Activated T-helper 1 cell treated with anti-CD3 and anti-CD28 coated beads, Interleukin-2, amount 50 U/mL, for 16 hours (primary cell): Measurements from ENCODE around the gene TRIM40.
"Not testable (repeated sequence)": the region's sequence is repeated elsewhere in the genome, so short reads cannot be mapped to it uniquely, and the experiment has no call there.

Experiments
- DNase-seq, 2 donors: peaks; one replicate each; pipeline ENCODE4 v3.0.0-alpha.2; 2020; ENCODE audit warnings: low read depth in 1 of 2, low spot score in 1 of 2

The TRIM40 gene

DNA sequence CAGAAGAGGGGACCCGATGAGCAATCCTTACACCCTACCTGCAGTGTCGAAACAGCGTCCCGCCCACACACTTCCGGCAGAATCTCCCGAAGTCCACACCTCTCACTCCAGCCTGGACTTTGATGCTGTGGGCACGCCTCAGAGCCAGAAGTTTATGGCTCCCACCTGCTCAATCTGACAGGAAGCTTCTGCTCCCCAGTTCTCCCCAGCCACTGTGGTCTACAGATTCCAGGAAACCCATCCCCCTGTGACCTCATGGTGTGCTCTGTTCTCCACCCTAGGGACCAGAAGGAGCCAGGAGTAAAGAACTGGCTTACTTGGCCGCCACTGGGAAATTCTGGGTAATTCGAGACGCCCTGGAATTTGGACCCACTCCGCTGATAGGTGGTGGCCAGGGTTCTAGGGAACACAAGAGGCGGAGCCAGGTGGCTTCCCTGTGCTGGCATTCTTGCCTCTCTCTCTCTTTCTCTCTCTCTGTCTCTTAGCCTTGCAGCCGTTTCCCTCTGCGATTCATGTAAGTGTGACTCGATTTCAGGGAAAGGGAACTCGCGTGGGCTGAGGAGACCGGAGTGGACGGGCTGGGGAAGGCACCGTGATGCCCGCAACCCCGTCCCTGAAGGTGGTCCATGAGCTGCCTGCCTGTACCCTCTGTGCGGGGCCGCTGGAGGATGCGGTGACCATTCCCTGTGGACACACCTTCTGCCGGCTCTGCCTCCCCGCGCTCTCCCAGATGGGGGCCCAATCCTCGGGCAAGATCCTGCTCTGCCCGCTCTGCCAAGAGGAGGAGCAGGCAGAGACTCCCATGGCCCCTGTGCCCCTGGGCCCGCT, 27.4 kb downstream of the TRIM40 start, which contains the start of gene TRIM15:
TRIM15 (plus strand) TSS at position 457 of the 828 bp plus-strand sequence; CDS start at position 596, 139 bp downstream.
- peak in 1 of 2 donors; percentile 24 for DNase-seq

DNA sequence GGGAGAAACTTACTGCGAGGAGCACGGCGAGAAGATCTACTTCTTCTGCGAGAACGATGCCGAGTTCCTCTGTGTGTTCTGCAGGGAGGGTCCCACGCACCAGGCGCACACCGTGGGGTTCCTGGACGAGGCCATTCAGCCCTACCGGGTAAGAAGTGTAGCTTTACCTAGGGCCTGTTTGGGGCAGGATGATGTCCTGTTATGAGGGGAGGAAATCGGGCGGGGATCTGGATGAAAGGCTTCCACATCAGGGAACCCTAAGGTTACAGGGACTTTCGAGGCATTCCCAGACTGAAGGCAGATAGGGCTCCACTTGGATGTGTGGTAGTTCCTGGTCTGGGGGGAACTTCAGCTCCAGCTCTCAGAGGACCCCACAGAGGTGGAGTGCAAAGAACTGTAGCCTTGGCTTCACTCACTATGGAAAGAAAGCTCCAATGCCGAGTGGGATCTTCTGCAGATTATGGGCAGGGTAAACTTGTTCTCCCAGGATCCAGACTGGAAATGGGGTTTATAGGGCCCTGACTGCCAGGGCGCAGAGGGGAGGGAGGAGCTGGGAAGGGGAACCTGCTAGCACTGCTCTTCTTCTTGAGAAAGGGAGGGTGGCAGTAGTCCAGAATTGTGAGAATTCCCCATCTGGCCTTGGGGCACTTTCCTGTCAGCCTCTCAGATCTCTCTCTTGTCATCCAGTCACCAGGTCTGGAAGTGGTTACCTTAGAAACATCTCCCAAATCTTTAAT, 28.1 kb downstream of the TRIM40 start:
- DNase-seq, result no peak

DNA sequence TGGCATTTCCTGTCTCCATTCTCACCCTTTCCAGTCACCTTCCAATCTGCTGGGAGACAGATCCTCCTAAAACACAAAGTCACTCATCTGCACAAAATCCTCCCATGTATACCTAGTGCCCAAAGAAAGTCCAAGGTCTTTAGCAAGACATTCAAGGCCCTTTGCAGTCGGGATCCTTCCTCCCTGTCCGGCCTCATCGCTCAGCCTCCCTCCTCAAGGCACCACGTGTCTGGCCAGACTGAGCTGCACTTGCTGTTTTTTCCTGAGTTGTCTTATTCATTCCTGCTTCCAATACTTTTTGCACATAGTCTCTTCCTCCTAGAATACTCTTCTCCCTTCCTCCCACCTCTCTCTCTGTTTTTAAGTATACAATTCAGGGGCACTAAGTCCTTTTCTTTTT, 28.8 kb downstream of the TRIM40 start:
- no peak for DNase-seq

DNA sequence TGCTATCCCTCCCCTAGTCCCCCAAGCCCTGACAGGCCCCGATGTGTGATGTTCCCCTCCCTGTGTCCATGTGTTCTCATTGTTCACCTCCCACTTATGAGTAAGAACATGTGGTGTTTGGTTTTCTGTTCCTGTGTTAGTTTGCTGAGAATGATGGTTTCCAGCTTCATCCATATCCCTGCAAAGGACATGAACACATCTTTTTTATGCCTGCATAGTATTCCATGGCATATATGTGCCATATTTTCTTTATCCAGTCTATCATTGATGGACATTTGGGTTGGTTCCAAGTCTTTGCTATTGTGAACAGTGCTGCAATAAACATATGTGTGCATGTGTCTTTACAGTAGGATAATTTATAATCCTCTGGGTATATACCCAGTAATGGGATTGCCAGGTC, 29.3 kb downstream of the TRIM40 start:
- DNase-seq, result not testable (repeated sequence)

DNA sequence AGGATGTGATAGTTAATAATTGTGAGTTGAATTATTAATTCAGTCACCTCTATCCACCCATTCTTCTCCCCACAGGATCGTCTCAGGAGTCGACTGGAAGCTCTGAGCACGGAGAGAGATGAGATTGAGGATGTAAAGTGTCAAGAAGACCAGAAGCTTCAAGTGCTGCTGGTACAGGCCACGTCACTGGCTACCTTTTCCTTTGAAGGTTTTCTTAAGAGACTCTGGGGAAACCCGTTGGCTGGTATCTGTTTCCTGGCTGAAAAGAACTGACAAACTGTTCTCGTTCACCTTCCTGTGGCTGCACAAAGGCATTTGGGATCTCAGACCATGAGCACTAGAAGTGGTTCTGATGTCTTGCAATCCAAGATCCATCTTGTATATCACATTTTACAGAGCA, 31.2 kb downstream of the TRIM40 start:
- DNase-seq, result no peak

DNA sequence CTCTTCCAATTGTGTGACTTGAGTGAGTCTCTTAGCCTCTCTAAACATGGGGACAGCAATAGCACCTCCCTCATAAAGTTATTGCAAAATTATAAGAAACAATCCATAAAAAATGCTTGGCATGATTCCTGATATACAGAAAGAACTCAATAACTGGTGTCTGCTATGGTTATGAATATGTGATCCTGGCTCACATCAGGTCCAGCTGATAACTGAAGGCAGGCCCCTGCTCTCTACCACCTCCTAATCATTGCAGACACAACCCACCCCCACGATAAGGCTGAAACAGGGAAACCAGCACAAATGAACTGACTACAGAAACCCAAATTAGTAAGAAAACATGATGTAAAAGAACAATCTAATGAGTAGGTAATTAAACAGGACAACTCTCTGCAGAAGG, 32.8 kb downstream of the TRIM40 start:
- no peak for DNase-seq

DNA sequence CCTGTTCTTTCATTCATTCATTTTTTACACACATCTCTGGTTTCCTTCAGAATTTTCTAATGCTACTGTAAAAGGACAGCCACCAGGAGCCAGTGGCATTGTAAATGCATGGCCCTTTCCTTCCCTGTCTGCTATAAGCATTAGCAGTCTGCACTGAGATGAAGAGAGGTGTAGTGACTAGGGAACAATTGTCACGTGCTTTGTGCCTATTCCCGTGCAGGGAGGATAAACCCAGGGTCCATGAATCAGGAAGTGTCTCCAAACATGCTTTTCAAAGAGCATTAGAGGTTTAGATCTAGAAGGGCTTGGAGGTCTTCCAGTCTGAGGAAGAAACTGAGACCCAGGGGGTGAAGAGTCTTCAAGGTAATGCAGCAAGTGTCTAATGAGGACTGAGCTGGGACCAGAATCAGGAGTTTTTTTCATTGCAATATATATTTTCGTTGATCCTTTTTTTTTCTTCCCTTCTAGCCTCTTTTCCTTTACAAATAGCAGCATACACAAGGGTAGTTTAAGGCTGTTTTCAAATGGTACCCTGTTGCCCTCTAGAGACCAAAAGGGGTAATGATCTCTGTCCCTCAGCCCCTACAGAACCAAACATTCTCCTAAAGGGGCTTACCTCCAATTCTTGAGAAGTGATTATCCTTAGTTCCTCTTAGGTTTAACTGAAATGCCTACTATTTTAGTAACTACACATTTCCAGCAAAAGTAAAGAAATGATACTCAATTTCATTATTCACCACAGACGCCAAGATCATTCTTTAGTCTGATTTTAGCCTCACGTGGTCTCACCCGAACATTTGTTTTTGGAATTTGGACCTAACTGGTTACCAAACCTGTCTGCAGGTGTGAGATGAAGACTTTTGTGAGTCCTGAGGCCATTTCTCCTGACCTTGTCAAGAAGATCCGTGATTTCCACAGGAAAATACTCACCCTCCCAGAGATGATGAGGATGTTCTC, 34.0 kb downstream of the TRIM40 start:
- no peak for DNase-seq

DNA sequence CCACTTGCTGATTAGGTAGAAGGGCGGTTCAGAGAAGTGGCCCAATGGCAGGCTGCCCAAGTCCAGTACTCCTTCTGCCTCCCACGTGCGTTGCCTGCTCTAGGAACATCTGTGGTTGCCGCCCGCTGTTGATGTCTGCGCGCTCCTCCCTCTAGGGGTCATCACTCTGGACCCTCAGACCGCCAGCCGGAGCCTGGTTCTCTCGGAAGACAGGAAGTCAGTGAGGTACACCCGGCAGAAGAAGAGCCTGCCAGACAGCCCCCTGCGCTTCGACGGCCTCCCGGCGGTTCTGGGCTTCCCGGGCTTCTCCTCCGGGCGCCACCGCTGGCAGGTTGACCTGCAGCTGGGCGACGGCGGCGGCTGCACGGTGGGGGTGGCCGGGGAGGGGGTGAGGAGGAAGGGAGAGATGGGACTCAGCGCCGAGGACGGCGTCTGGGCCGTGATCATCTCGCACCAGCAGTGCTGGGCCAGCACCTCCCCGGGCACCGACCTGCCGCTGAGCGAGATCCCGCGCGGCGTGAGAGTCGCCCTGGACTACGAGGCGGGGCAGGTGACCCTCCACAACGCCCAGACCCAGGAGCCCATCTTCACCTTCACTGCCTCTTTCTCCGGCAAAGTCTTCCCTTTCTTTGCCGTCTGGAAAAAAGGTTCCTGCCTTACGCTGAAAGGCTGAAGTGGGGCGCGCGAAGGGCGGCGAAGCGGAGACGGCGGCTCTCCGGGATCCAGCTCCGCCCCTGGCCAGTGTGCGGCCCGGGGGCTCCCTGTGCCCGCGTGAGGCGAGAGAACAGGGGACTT, 35.9 kb downstream of the TRIM40 start:
- DNase-seq, result no peak

DNA sequence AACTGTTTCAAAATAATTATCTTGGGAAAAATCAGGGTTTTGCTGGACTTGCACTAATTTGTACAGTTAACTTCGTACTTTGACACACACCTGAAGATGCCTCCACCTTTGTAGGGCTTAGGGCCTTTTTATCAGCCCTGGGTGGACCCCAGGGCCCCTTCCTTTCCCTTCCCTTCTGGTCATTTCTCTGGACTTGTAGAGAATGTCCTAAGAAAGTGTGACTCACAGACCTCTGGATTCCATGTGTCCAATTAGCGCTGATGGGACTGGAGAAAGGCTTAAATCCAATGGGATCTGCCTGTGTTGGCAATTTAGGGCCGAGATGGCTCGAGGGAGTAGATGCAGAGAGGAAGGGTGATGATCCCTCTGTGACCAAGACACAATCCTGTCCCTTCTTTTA, 36.7 kb downstream of the TRIM40 start:
- no peak for DNase-seq

DNA sequence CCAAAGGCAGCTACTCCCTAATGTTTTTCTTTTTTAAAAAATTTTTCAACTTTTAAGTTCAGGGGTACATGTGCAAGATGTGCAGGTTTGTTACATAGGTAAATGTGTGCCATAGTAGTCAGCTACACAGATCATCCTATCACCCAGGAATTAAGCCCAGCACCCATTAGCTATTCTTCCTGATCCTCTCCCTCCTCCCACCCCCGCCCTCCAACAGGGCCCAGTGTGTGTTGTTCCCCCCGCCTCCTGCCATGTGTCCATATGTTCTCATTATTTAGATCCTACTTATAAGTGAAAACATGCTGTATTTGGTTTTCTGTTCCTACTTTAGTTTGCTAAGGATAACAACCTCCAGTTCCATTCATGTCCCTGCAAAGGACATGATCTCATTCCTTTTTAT, 39.8 kb downstream of the TRIM40 start:
- no peak for DNase-seq

DNA sequence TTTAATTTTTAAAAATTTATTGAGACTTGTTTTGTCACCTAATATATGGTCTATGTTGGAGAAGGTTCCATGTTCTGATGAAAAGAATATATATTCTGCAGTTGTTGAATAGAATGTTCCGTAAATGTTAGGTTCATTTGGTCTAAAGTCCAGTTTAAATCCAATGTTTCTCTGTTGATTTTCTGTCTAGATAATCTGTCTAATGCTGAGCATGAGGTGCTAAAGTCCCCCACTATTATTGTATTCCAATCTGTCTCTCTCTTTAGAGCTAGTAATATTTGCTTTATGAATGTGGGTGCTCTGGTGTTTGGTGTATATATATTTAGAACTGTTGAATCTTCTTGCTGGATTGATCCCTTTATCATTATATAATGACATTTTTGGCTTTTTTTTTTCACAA, 42.9 kb downstream of the TRIM40 start:
- DNase-seq, result no peak

DNA sequence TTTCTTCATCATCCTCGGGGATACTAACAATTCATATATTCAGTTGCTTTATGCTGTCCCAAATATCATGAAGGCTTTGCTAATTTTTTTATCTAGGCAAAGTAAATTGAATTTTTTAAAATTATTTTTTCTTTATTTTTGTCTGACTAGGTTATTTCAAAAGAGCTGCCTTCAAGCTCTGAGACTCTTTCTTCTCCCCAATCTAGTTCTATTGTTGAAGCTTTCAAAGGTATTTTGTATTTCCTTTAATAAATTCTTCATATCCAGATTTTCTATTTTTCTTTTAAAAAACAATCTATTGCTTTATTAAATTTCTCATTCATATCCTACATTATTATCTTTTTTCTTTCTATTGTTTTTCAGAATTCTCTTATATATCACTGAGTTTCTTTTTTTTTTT, 44.2 kb downstream of the TRIM40 start:
- DNase-seq, result no peak

DNA sequence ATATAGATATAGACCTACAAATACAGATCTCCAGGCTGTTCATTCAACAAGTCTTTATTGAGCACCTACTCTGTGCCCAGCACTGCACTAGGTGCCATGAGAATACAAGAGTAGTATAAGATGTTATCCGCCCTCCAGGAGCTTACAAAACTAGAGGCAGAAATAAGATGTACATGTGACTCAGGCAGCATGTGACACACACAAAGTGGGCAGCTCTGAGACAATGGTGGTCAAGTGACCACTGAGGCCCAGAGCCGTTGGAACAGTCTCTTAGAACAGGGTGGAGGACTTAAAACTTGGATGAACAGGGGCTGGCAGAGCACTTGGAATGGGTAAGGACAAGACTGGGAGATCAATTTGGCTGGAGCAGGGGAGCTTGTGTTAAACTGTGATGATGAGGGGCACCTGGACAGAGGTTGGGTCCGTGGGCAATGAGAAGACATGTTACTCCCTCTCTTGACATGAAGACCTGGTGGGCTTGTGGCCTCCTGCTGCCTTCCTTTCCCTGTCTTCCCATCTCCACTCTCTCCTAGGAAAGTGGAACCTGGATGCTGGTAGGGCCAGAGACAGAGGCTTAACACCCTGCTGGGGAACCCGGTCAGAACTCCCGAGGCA, 48.6 kb downstream of the TRIM40 start:
- DNase-seq, result no peak

DNA sequence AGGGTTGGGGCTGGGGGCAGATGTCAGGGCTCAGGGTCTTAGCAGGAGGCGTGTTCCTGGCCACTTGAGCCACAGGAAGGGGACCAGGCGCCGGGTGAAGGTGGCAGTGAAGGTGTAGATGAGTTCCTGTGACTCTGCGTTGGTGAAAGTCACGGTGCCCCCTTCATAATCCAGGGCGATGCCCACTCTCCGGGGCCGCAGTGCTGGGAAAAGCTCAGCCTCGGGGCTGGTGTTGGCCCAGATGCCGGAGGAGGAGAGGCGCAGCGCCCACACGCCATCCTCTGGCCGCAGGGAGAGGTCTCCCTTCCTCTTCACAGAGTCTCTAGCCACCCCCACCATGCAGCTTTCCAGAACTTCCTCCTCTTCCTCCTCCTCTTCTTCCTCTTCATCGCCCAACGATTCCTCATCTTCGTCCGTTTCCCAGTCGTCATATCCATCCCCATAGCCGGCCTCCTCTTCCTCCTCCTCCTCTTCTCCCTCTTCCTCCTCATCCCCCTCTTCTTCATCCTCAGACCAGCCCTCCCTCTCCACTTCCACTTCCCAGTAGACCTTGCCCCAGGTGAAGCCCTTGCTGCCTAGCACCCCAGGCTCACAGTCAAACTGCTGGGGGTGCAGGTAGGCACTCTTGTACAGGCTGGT, 50.0 kb downstream of the TRIM40 start:
- DNase-seq, result no peak

DNA sequence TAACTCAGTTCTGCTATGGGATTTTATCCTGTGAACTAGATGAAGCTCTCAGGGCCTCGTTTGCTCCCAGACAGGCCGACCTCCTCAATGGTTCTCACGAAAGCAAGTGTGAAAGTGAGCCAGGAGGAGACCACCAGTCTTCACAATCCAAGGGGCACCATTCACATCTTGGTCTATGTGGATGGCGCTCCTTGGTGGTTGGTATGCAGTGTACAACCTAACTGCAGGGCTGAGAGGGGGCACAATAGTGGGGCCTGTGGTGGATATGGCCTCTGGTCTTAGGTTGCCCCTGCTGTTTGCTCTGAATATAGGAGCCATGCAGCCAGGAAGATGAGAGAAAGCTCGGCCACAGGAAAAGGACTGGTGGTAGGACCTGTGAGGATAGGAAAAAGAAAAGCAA, 52.6 kb downstream of the TRIM40 start:
- no peak for DNase-seq

DNA sequence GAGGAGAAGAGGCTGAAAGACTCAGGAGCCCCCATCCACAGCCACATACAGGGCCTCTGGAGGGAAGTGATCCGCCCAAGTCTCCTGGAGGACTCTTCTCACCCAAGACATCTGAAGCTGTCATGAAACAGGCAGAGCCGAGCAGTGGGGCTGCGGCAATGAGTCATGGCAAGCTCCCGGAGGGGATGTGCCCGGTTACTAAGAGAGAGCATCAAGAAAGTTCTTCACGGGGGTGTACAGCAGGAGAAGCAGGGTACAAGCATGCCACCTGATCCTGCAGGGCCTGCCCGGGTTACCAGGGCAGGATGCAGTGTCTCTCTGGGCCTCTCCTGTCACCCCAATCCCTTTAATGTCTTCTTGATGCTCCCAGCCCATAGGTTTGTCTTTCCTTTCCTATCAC, 56.1 kb downstream of the TRIM40 start:
- no peak for DNase-seq

DNA sequence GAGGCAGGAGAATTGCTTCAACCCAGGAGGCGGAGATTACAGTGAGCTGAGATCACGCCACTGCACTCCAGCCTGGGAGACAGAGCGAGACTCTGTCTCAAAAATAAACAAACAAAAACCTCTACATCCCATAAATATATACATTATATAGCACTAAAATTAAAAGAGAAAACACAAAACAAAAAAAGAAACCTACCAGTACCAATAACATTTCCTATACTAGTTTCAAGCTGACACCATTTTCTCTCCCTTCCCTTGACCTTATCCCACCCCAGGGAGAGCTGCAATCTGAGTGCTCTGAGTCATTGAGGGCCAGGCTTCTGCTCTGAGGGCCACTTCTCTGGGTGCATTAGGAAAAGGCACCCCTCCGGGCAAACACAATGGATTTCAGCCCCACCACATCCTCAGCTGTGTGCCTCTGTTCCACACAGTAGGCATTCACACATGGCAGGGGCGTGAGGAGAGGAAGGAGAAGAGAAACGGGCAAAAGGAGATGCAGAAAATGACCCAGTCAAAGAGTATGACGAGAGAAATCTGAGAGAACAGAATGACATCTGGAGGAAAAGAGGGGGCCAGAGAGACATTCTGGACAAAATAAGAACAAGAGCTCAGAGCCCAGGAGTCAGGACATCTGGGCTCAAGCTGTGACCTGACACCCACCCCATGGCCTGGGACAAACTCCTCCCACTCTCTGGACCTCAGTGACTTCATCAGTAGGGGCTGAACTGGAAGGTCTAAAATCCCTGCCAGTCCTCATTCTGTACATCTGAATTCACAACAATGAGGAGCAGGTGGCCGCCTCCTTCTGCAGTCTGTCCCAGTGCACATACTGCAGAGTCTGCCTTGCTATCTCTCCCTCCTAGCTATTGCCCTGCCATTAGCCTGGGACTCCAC, 59.1 kb downstream of the TRIM40 start:
- no peak for DNase-seq

DNA sequence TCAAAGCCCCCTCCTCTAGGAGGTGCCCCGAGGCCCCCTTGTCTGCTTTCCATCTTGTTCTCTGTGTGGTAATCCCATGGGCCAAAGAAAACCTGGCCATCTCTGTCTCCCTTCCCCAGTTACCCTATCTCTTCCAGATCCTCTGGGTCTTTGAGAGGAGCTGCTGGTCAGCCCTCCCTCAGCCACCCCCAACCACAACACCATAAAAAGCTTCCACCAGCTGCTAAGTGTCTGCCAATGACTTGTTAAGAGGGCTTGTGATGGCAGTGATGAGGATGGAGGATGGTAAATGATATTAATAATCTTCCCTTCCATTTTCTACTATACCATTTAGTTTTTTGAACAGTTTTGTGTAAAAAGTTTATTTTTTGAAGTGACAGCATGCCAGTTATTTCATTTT, 60.0 kb downstream of the TRIM40 start:
- DNase-seq, result no peak

DNA sequence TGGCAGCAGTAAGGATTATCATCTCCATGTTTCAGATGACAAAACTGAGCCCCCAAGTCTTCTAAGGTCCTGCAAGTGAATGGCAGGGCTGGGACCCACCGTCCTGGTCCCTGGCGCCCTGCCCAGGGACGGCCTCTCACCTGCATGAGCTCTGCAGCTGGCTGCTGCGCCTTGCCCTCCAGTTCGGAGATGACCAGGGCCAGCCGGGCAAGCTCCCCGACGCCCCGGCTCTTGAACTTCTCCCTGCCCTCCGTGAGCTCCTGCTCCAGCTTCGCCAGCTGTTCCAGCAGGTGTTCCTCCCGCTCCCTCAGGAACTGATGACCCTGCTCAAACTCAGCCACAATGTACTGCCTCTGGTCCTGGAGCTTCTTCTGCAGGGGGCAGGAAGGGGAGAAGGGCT, 60.4 kb downstream of the TRIM40 start:
- no peak for DNase-seq
